Activated B cell treated with CpG ODN at 0.5 μM for 24 hours (primary cell): Measurements from ENCODE around the gene PMPCA. TPM values are rescaled to one million over a fixed set of nuclear protein-coding genes. Genes with fewer than 3 reads are reported as not detected.

Experiments used
- ATAC-seq: fragments of 200-7000 bp; cut with Tn5 transposase; one replicate; pipeline ENCODE4 v1.10.0; 2021; ENCODE audit warnings: low read depth, mild to moderate bottlenecking, moderate library complexity
- CTCF ChIA-PET: fragments of 350-600 bp; sonication (Branson Sonifier 250); formaldehyde crosslinking; loops from one replicate; lab custom pipeline; 2021; ENCODE audit warnings: antibody characterized with exemption; lab: Charles Lee
- POLR2A ChIA-PET: fragments of 350-600 bp; sonication (Branson Sonifier 250); formaldehyde crosslinking; loops from one replicate; lab custom pipeline; 2021; ENCODE audit warnings: antibody characterized with exemption; lab: Charles Lee
- DNase-seq: peaks from one replicate; pipeline ENCODE4 v3.0.0; 2022
- H3K27ac Mint-ChIP-seq: one replicate; pipeline ENCODE4 v1.8.0; 2020; ENCODE audit warnings: mixed read lengths
- H3K27me3 Mint-ChIP-seq: one replicate; pipeline ENCODE4 v1.8.0; 2021; ENCODE audit warnings: mixed read lengths
- H3K36me3 Mint-ChIP-seq: one replicate; pipeline ENCODE4 v1.8.0; 2021; ENCODE audit warnings: low read depth, mixed read lengths
- H3K4me1 Mint-ChIP-seq: one replicate; pipeline ENCODE4 v1.8.0; 2021; ENCODE audit warnings: mixed read lengths
- H3K4me3 Mint-ChIP-seq: one replicate; pipeline ENCODE4 v1.8.0; 2020; ENCODE audit warnings: mild to moderate bottlenecking, mixed read lengths
- H3K9me3 Mint-ChIP-seq: one replicate; pipeline ENCODE4 v1.8.0; 2020; ENCODE audit warnings: mixed read lengths
- intact Hi-C: fragments of 100-400 bp; cut with micrococcal nuclease; formaldehyde crosslinking; loops from one replicate; pipeline ENCODE4 v1.15.1; 2024
- total RNA-seq: library from RNA; stranded (reverse); gene quantifications from 2 replicates; pipeline ENCODE4 v1.2.3, GENCODE V29; 2022
- TF ChIP-seq, protein P1 (sequence below): fragments of 200-600 bp; IDR thresholded peaks from one replicate; pipeline ENCODE4 v1.8.0; 2022; ENCODE audit warnings: antibody characterized with exemption, mild to moderate bottlenecking

PMPCA gene
- total RNA-seq, 1 donor from 2014 or later: 75.3 TPM

DNA sequence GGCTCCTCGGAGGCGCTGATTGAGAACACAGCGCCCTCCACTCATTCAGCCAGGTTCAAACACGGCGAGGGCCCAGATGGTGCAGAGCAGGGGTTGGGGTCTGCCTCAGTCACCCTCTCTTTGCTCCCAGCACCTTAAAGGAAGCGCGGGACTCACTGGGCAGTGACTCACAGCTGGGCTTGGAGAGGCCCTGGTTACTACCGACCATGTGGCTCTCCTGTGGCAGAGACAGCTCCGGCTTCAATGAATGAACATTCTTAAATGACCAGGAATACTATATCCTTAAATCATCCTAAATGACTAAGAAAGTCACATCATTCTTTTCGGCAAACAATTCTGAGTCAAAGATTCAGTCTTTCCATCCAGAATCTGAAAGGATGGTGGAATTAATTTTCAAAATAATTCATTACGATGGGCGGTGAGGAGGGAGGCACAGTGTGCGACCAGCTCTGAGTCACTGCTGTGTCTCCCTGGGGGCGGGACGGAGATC, 30.8 kb downstream of the PMPCA start:
- H3K9me3 Mint-ChIP-seq: no peaks in the 10 kb centered on the region
- H3K4me3 Mint-ChIP-seq: no peak overlapping the region
- H3K4me1 Mint-ChIP-seq: peaks cover 22% of the 10 kb centered on the region
- DNase-seq (no peak), ATAC-seq (no peak)
- H3K27me3 Mint-ChIP-seq: no peaks in the 10 kb centered on the region
- no peak overlapping the region for H3K27ac Mint-ChIP-seq
- intact Hi-C loops: no loop called here
- CTCF ChIA-PET: no interaction called here
- POLR2A ChIA-PET: interaction anchor here (0.6 to 1.2 kb wide), 3 partner anchors 17 to 288 kb away, joined by 3 read pairs; no protein-coding TSS in a partner anchor
- peaks cover 55% of the 10 kb centered on the region for H3K36me3 Mint-ChIP-seq
- TF ChIP-seq, protein P1, sequence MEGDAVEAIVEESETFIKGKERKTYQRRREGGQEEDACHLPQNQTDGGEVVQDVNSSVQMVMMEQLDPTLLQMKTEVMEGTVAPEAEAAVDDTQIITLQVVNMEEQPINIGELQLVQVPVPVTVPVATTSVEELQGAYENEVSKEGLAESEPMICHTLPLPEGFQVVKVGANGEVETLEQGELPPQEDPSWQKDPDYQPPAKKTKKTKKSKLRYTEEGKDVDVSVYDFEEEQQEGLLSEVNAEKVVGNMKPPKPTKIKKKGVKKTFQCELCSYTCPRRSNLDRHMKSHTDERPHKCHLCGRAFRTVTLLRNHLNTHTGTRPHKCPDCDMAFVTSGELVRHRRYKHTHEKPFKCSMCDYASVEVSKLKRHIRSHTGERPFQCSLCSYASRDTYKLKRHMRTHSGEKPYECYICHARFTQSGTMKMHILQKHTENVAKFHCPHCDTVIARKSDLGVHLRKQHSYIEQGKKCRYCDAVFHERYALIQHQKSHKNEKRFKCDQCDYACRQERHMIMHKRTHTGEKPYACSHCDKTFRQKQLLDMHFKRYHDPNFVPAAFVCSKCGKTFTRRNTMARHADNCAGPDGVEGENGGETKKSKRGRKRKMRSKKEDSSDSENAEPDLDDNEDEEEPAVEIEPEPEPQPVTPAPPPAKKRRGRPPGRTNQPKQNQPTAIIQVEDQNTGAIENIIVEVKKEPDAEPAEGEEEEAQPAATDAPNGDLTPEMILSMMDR: no peak

DNA sequence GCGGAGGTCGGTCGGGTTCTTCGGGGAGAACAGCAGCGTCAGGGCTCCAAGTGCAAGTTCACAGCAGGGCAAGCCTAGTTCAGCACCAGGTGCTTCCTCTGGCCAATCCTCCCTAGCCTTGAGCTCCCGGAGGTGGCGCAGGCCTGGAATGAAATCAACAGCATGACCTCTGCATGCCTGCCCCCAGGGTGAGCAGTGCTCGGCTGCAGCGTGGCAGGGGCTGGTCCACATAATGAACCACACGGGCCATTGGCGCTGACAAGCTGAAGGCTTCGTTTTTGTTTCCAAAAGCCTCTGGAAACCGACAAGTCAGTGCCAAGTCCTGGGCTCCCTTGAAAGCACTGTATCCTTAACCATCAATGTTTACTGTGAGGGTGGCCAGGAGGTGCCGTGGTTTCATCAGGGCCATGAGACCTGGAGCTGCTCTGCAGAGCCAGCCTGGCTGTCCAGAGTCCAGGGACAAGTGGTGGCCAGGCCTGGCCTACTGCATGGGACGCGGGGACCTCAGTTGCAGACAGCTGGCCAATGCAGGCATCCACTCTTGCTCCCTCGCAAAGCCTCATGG, 31.3 kb downstream of the PMPCA start:
- Mint-ChIP-seq H3K4me1 (peaks cover 20% of the 10 kb centered on the region), H3K4me3 (no peak overlapping the region), H3K36me3 (peaks cover 56% of the 10 kb centered on the region), H3K27ac (no peak overlapping the region), H3K27me3 (no peaks in the 10 kb centered on the region), H3K9me3 (no peaks in the 10 kb centered on the region)
- ChIA-PET POLR2A (interaction anchor here (0.6 kb wide), 1 partner anchor 17 kb away, joined by 3 read pairs; no protein-coding TSS in a partner anchor), CTCF (no interaction called here)
- intact Hi-C loops: no loop called here
- TF ChIP-seq, protein P1: no peak
- no peak for DNase-seq
- ATAC-seq: no peak

GRCh38 chr9:136442265-136442664, 31.8 kb downstream of the PMPCA start:
- Mint-ChIP-seq H3K36me3 (peaks cover 56% of the 10 kb centered on the region), H3K27ac (no peak overlapping the region), H3K9me3 (no peaks in the 10 kb centered on the region), H3K4me3 (no peak overlapping the region), H3K4me1 (peaks cover 19% of the 10 kb centered on the region), H3K27me3 (no peaks in the 10 kb centered on the region)
- DNase-seq: no peak
- POLR2A ChIA-PET: no interaction called here
- no peak for ATAC-seq
- intact Hi-C loops: no loop called here
- TF ChIP-seq, protein P1: no peak
- CTCF ChIA-PET: no interaction called here

GRCh38 chr9:136443087-136443486, 32.6 kb downstream of the PMPCA start:
- intact Hi-C loops: no loop called here

DNA sequence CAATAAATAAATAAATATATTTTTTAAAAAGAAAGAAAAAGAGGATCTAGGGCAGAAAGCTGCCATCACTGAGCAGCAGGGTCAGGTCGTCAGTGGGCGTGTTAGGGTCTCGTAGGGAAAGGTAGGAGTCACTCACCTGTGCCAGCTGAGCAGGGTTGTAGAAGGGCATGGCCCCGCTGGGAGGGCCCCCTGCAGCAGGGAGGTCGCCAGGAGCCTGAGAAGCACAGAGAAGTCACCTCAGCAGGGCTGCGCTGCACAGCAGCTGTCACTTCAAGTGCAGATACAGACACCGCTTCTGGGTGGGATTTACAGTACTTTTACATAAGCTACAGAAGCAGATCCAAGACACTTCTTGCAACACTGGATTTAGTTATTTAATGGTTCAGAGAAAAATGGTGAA, 33.2 kb downstream of the PMPCA start:
- ChIA-PET CTCF (no interaction called here), POLR2A (no interaction called here)
- intact Hi-C loops: no loop called here
- H3K27me3 Mint-ChIP-seq: no peaks in the 10 kb centered on the region
- TF ChIP-seq, protein P1: no peak
- DNase-seq (no peak), ATAC-seq (no peak)
- H3K4me3 Mint-ChIP-seq: no peak overlapping the region
- no peaks in the 10 kb centered on the region for H3K9me3 Mint-ChIP-seq
- no peak overlapping the region for H3K27ac Mint-ChIP-seq
- H3K4me1 Mint-ChIP-seq: peaks cover 6% of the 10 kb centered on the region
- peaks cover 70% of the 10 kb centered on the region for H3K36me3 Mint-ChIP-seq

More at GRCh38 chr9:136443087-136443486, 32.6 kb downstream of the PMPCA start:
- H3K4me3 Mint-ChIP-seq: no peak overlapping the region
- ATAC-seq (no peak), DNase-seq (no peak)
- CTCF ChIA-PET: no interaction called here
- no peaks in the 10 kb centered on the region for H3K9me3 Mint-ChIP-seq
- TF ChIP-seq, protein P1: no peak
- no peaks in the 10 kb centered on the region for H3K27me3 Mint-ChIP-seq
- POLR2A ChIA-PET: no interaction called here
- no peak overlapping the region for H3K27ac Mint-ChIP-seq
- H3K36me3 Mint-ChIP-seq: peaks cover 64% of the 10 kb centered on the region
- peaks cover 11% of the 10 kb centered on the region for H3K4me1 Mint-ChIP-seq
